Activated CD4-positive, alpha-beta T cell treated with anti-CD3 and anti-CD28 coated beads, Interleukin-2, amount 10 ng/mL, durations not matched to agents 7 days and 5 days (primary cell): ENCODE data around the gene CISH. TPM values are rescaled to one million over a fixed set of nuclear protein-coding genes. Genes with fewer than 3 reads are reported as not detected.
A peak's percentile ranks its signal among the peaks of the same experiment; 100 is the strongest.

ENCODE experiments used
- CTCF ChIA-PET: fragments of 350-600 bp; sonication (Branson Sonifier 250); formaldehyde crosslinking; loops from one replicate; lab custom pipeline; 2021; ENCODE audit warnings: antibody characterized with exemption; lab: Charles Lee
- POLR2A ChIA-PET: fragments of 350-600 bp; sonication (Branson Sonifier 250); formaldehyde crosslinking; loops from one replicate; lab custom pipeline; 2021; ENCODE audit warnings: antibody characterized with exemption; lab: Charles Lee
- DNase-seq: peaks from one replicate; pipeline ENCODE4 v3.0.0-alpha.2; 2020
- H3K27ac Mint-ChIP-seq: one replicate; pipeline ENCODE4 v1.8.0; 2021; ENCODE audit warnings: mild to moderate bottlenecking, moderate library complexity, mixed read lengths
- H3K27me3 Mint-ChIP-seq: one replicate; pipeline ENCODE4 v1.8.0; 2021; ENCODE audit warnings: mixed read lengths
- H3K36me3 Mint-ChIP-seq: one replicate; pipeline ENCODE4 v1.8.0; 2021; ENCODE audit warnings: low read depth, mixed read lengths
- H3K4me1 Mint-ChIP-seq: one replicate; pipeline ENCODE4 v1.8.0; 2021; ENCODE audit warnings: mixed read lengths
- H3K4me3 Mint-ChIP-seq: one replicate; pipeline ENCODE4 v1.8.0; 2021; ENCODE audit warnings: mild to moderate bottlenecking, moderate library complexity, mixed read lengths
- H3K9me3 Mint-ChIP-seq: one replicate; pipeline ENCODE4 v1.8.0; 2021; ENCODE audit warnings: mixed read lengths
- total RNA-seq, 2 experiments: library from RNA; stranded (reverse); gene quantifications; one replicate each; pipeline ENCODE4 v1.2.3, GENCODE V29; 2021

CISH gene
- total RNA-seq, 2 experiments from 2014 or later, result 300 to 308 TPM

DNA sequence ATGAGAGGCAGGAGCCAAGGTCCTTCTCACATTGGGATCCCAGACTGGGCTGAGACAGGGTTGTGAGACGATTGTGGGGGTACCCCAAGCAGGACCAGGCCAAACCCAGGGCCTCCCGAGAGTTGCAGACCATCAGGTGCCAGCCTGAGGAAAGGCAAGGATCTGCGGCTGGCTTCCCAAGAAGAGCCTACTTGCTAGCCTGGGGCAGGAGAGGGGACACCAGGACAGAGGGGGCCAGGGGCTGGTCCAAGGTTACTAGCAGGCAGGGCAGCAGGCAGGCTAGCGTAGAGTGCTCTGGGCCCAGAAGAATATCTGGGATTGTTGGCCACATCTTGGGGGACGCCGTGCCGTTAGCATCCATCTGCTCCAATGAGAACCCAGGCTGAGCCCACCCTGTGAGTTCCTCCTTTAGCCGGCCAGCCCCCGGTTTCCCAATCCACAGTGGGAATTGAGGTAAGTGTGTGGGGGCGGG lies 546 bp downstream of the CISH start:
- Mint-ChIP-seq H3K27ac (peak overlapping the region; percentile 98), H3K4me3 (peak overlapping the region; percentile 99), H3K4me1 (peaks cover 28% of the 10 kb centered on the region), H3K9me3 (no peaks in the 10 kb centered on the region), H3K27me3 (no peaks in the 10 kb centered on the region), H3K36me3 (peaks cover 76% of the 10 kb centered on the region)
- ChIA-PET CTCF (interaction anchor here (0.9 to 13.4 kb wide), 9 partner anchors 8 to 761 kb away, joined by 3 to 274 read pairs (median 3); partner anchors contain the start of genes C3orf18 and HEMK1), POLR2A (interaction anchor here (1.0 to 8.2 kb wide), 5 partner anchors 10 to 43 kb away, joined by 5 to 168 read pairs (median 15); partner anchors contain the start of genes C3orf18 and HEMK1)
- no peak for DNase-seq

GRCh38 chr3:50610181-50610971 lies 1.2 kb downstream of the CISH start:
- ChIA-PET POLR2A (interaction anchor here (0.7 to 8.2 kb wide), 7 partner anchors 9 to 43 kb away, joined by 3 to 168 read pairs (median 5); partner anchors contain the start of genes C3orf18 and HEMK1), CTCF (interaction anchor here (0.8 to 13.4 kb wide), 8 partner anchors 9 to 762 kb away, joined by 3 to 211 read pairs (median 4); partner anchors contain the start of genes C3orf18 and HEMK1)
- Mint-ChIP-seq H3K36me3 (peaks cover 82% of the 10 kb centered on the region), H3K9me3 (no peaks in the 10 kb centered on the region), H3K27ac (peak overlapping the region; percentile 98), H3K4me1 (peaks cover 28% of the 10 kb centered on the region), H3K4me3 (peak overlapping the region; percentile 99), H3K27me3 (no peaks in the 10 kb centered on the region)
- peak; percentile 55 for DNase-seq

GRCh38 chr3:50609763-50610085 lies 1.9 kb downstream of the CISH start:
- no peaks in the 10 kb centered on the region for H3K9me3 Mint-ChIP-seq
- ChIA-PET CTCF (interaction anchor here (0.5 to 13.4 kb wide), 8 partner anchors 9 to 762 kb away, joined by 3 to 211 read pairs (median 4); partner anchors contain the start of genes C3orf18 and HEMK1), POLR2A (interaction anchor here (0.7 to 8.2 kb wide), 7 partner anchors 8 to 43 kb away, joined by 3 to 168 read pairs (median 5); partner anchors contain the start of genes C3orf18 and HEMK1)
- H3K36me3 Mint-ChIP-seq, result peaks cover 88% of the 10 kb centered on the region
- peaks cover 30% of the 10 kb centered on the region for H3K4me1 Mint-ChIP-seq
- DNase-seq, result peak; percentile 32
- peak overlapping the region; percentile 98 for H3K27ac Mint-ChIP-seq
- H3K27me3 Mint-ChIP-seq, result no peaks in the 10 kb centered on the region
- peak overlapping the region; percentile 99 for H3K4me3 Mint-ChIP-seq

DNA sequence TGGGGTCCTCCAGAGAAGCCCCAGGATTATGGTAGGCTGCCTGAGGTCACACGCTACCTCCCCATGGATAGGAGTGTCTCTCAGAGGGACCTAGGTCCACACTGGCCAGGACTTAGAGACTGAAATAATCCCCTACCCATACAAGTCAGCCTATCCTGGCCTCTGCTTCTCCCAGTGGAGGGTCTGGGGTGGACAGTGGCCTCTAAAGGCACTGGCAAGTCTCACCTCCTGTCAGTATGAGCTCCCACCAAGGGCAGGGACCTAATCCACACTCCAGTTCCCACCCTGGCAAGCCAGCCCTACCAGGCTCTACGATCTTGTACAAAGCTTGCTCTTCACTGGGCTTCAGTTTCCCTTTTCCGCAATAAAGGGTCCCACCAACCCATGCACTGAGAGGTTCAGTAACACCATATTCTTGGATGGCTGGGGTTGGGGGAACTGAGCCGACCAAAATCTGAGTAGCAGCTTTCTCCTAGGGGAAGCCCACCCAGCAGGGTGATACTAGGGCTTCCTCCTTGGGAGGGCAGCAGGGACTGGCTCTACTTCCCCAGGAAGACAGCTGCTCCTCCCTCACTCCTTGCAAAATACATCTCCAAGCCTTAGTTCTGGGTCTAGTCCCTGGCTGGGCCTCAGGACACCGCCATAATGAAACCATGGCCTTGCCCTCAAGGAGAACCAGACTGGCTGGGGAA lies 2.4 kb downstream of the CISH start:
- Mint-ChIP-seq H3K4me3 (peak overlapping the region; percentile 99), H3K9me3 (no peaks in the 10 kb centered on the region), H3K36me3 (peaks cover 90% of the 10 kb centered on the region), H3K27me3 (no peaks in the 10 kb centered on the region), H3K4me1 (peaks cover 29% of the 10 kb centered on the region), H3K27ac (peak overlapping the region; percentile 98)
- ChIA-PET POLR2A (interaction anchor here (0.9 to 8.2 kb wide), 5 partner anchors 8 to 42 kb away, joined by 3 to 168 read pairs (median 6); partner anchors contain the start of genes C3orf18 and HEMK1), CTCF (interaction anchor here (0.5 to 13.4 kb wide), 9 partner anchors 8 to 262 kb away, joined by 3 to 211 read pairs (median 4); partner anchors contain the start of genes C3orf18 and HEMK1)
- no peak for DNase-seq

DNA sequence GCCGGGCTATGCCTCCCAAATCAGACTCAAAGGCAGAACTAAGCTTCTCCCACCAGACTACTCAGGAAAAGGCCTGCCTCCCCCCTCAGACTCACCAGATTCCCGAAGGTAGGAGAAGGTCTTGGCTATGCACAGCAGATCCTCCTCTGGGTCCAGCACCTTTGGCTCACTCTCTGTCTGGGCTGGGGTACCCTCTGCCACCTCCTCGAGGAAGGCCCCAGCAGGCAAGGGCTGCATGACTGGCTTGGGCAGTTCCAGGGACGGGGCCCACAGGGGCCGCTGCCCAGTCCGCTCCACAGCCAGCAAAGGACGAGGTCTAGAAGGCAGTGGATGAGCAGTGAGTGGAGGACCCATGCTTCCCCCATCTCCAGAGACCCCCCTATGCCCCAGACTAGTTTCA lies 3.3 kb downstream of the CISH start:
- Mint-ChIP-seq H3K9me3 (no peaks in the 10 kb centered on the region), H3K36me3 (peaks cover 94% of the 10 kb centered on the region), H3K4me3 (peak overlapping the region; percentile 99), H3K27me3 (no peaks in the 10 kb centered on the region), H3K4me1 (peaks cover 30% of the 10 kb centered on the region), H3K27ac (peak overlapping the region; percentile 98)
- ChIA-PET CTCF (interaction anchor here (1.0 to 13.4 kb wide), 9 partner anchors 8 to 781 kb away, joined by 3 to 211 read pairs (median 4); partner anchors contain the start of genes C3orf18 and HEMK1), POLR2A (interaction anchor here (0.6 to 8.2 kb wide), 3 partner anchors 8 to 36 kb away, joined by 3 to 168 read pairs (median 6); partner anchors contain the start of genes HEMK1 and MAPKAPK3)
- no peak for DNase-seq

- peaks cover 38% of the 10 kb centered on the region for H3K4me1 Mint-ChIP-seq
- CTCF ChIA-PET, result interaction anchor here (1.1 to 13.4 kb wide), 7 partner anchors 8 to 782 kb away, joined by 3 to 211 read pairs (median 4); partner anchors contain the start of gene HEMK1
- peak overlapping the region; percentile 98 for H3K27ac Mint-ChIP-seq
Measured at GRCh38 chr3:50607271-50608091, 4.1 kb downstream of the CISH start.

DNA sequence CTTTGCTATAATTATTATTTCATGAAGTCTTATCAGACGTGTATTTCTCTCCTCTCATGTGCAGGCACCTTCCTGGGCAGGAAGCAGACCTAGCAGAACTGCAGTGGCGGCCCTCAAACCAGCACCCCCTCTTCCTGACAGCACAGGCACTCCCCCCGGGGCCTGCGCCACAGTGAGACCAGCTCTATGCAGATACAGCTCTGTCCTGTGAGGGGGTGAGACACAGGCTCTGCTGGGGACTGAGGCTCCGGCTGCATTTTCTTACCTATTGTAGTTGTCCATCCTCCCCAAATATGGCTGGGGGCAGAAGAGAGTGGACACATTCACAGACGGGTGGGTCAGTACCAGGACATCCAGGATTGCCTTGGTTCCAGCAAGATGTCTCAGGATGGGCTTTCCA lies 5.0 kb downstream of the CISH start:
- Mint-ChIP-seq H3K4me3 (peak overlapping the region; percentile 99), H3K27me3 (no peaks in the 10 kb centered on the region), H3K4me1 (peaks cover 46% of the 10 kb centered on the region), H3K27ac (peak overlapping the region; percentile 98), H3K36me3 (peaks cover 96% of the 10 kb centered on the region), H3K9me3 (no peaks in the 10 kb centered on the region)
- POLR2A ChIA-PET, result interaction anchor here (0.7 to 8.2 kb wide), 4 partner anchors 10 to 257 kb away, joined by 3 to 168 read pairs (median 40); partner anchors contain the start of gene HEMK1
- CTCF ChIA-PET, result interaction anchor here (3.4 to 13.4 kb wide), 4 partner anchors 8 to 33 kb away, joined by 12 to 211 read pairs (median 134); partner anchors contain the start of genes HEMK1 and MAPKAPK3
- peak; percentile 50 for DNase-seq

More at GRCh38 chr3:50607271-50608091, 4.1 kb downstream of the CISH start:
- POLR2A ChIA-PET, result interaction anchor here (0.6 to 8.2 kb wide), 3 partner anchors 9 to 36 kb away, joined by 3 to 168 read pairs (median 6); partner anchors contain the start of genes HEMK1 and MAPKAPK3
- Mint-ChIP-seq H3K36me3 (peaks cover 98% of the 10 kb centered on the region), H3K9me3 (no peaks in the 10 kb centered on the region), H3K27me3 (no peaks in the 10 kb centered on the region), H3K4me3 (peak overlapping the region; percentile 99)
- DNase-seq, result peak; percentile 34

DNA sequence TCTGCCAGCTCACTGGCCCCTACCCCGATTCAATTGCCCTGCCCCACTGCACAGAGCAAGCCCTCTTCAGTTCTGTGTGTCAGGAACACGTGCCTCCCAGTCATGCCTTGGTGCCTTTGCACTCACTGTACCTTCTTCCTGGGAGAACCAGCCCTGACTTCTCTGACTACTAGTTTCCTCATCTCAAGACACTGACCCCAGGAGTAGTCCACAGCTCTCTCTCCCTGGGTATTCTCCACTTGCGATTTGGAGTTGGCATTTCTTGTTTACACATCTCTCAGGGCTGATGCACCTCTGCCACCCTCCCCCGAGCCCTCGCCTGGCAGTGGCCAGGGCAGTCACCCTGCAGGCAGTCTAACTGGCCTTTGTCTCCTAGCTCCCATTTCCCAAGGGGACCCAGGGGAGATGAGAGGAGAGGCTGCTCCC lies 5.7 kb downstream of the CISH start:
- CTCF ChIA-PET, result interaction anchor here (3.4 to 13.4 kb wide), 4 partner anchors 9 to 32 kb away, joined by 12 to 211 read pairs (median 134); partner anchors contain the start of genes HEMK1 and MAPKAPK3
- peak overlapping the region; percentile 98 for H3K27ac Mint-ChIP-seq
- no peak for DNase-seq
- H3K4me1 Mint-ChIP-seq, result peaks cover 53% of the 10 kb centered on the region
- H3K9me3 Mint-ChIP-seq, result no peaks in the 10 kb centered on the region
- H3K4me3 Mint-ChIP-seq, result peak overlapping the region; percentile 99
- H3K36me3 Mint-ChIP-seq, result peaks cover 91% of the 10 kb centered on the region
- H3K27me3 Mint-ChIP-seq, result no peaks in the 10 kb centered on the region
- POLR2A ChIA-PET, result interaction anchor here (0.7 to 8.2 kb wide), 5 partner anchors 10 to 256 kb away, joined by 3 to 168 read pairs (median 76); partner anchors contain the start of gene HEMK1

DNA sequence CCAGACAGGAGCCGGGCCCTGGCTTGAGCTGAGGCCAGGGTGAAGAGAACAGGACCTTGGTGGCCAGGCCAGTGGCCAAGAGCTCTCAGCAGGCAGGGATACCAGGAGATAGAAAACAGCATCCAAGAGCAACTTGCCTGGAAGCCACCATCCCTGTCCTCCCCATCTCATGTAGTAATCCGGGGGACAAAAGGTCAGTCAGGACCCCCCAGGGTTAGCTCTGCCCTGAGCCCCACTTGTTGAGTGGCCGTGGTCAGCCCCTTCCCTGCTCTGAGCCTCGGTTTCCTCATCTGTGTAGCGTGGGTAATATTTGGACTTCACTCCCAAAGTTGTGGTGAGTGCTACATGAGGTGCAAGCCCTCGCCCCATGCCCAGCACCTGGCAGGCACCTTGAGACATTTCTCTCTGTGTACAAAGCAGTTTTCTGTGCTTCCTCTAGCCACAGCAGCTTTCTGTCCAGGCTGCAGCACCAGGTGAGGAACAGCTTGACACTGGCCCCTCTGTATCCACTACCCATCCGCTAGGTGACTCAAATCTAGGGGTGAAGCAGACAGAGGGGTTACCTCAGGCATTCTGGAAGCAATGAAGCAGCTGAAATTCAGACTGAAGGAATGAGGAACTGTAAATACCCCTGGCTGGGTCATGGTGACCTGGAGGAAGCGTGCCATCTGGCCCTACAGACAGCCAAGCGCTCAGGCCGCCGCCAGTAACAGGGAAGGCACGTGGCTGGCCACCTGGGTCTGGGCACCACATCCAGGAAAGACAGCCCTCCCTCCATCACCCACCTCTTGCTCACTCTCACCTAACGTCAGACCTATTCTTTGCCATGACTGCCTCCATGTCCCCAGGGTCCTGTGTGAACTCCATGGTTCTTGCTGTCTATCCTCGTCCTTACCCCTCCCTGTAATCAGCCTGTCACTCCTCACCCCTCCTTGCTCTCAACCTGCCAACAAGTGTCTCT lies 6.7 kb downstream of the CISH start:
- POLR2A ChIA-PET, result interaction anchor here (0.5 to 7.0 kb wide), 4 partner anchors 11 to 332 kb away, joined by 4 to 85 read pairs (median 40); partner anchors contain the start of gene HEMK1
- no peak for DNase-seq
- Mint-ChIP-seq H3K36me3 (peaks cover 87% of the 10 kb centered on the region), H3K9me3 (no peaks in the 10 kb centered on the region), H3K27me3 (no peaks in the 10 kb centered on the region), H3K27ac (peak overlapping the region; percentile 98), H3K4me1 (peaks cover 63% of the 10 kb centered on the region), H3K4me3 (peak overlapping the region; percentile 99)
- CTCF ChIA-PET, result interaction anchor here (1.0 to 13.4 kb wide), 5 partner anchors 10 to 31 kb away, joined by 3 to 211 read pairs (median 59); partner anchors contain the start of genes HEMK1 and MAPKAPK3

DNA sequence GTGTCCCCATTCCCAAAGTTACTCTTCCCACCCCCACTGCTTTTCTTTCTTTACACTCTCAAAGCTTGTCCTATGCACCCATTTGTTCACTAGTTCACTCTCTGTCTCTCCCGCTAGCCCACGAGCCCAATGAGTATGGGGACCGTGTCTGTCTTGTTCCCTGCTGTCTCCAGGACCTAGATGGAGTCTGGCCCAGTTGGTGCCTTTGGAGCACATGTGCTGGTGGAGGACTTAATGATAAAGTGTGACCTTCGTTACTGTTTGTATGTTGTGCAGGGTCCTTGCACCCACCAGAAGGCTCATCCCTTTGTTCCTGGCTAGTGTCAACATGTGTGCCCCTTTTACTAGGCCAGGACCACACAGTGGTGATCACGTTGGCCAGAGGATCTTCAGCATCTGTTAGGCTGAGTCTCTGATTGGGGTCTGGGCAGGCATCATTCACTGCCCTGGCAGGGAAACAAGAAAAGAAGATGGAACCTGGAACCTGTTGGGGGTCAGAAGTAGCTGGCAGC lies 7.4 kb downstream of the CISH start:
- no peak for DNase-seq
- POLR2A ChIA-PET, result interaction anchor here (6.4 to 7.0 kb wide), 2 partner anchors 14 to 33 kb away, joined by 76 to 85 read pairs; partner anchors contain the start of gene HEMK1
- CTCF ChIA-PET, result interaction anchor here (3.4 to 13.4 kb wide), 4 partner anchors 11 to 30 kb away, joined by 12 to 211 read pairs (median 134); partner anchors contain the start of genes HEMK1 and MAPKAPK3
- Mint-ChIP-seq H3K9me3 (no peaks in the 10 kb centered on the region), H3K27me3 (no peaks in the 10 kb centered on the region), H3K4me1 (peaks cover 71% of the 10 kb centered on the region), H3K36me3 (peaks cover 87% of the 10 kb centered on the region), H3K4me3 (peak overlapping the region; percentile 99), H3K27ac (peak overlapping the region; percentile 98)
